Neural progenitor cell (in vitro differentiated cells): ENCODE measurements around the gene CIITA. TPM values are rescaled to one million over a fixed set of nuclear protein-coding genes. Genes with fewer than 3 reads are reported as not detected.

Experiments
- DNase-seq: peaks from one replicate; pipeline ENCODE4 v3.0.0-alpha.2; 2016; ENCODE audit warnings: low spot score
- H2AFZ ChIP-seq: fragments of 200-600 bp; sonication (generic); replicated peaks from 2 replicates; pipeline ENCODE4 v1.6.1; 2016; ENCODE audit warnings: antibody characterized with exemption
- H3F3A ChIP-seq: fragments of 200-600 bp; sonication (generic); 2 replicates; pipeline ENCODE4 v1.6.1; 2016; ENCODE audit warnings: antibody characterized with exemption, low read depth
- H3K27ac ChIP-seq: fragments of 200-600 bp; sonication (generic); 2 replicates; pipeline ENCODE4 v1.5.1; 2016; ENCODE audit warnings: mild to moderate bottlenecking
- H3K27me3 ChIP-seq: fragments of 200-600 bp; sonication (generic); 2 replicates; pipeline ENCODE4 v1.6.1; 2016; ENCODE audit warnings: mild to moderate bottlenecking, moderate library complexity
- H3K36me3 ChIP-seq: fragments of 200-600 bp; sonication (generic); 2 replicates; pipeline ENCODE4 v1.5.1; 2016
- H3K4me1 ChIP-seq: fragments of 200-600 bp; sonication (generic); 2 replicates; pipeline ENCODE4 v1.6.1; 2016; ENCODE audit warnings: mixed run types
- H3K4me2 ChIP-seq: fragments of 200-600 bp; sonication (generic); 2 replicates; pipeline ENCODE4 v1.6.1; 2016
- H3K4me3 ChIP-seq: fragments of 200-600 bp; sonication (generic); 2 replicates; pipeline ENCODE4 v1.5.1; 2016
- H3K79me2 ChIP-seq: fragments of 200-600 bp; sonication (generic); 2 replicates; pipeline ENCODE4 v1.6.1; 2016; ENCODE audit warnings: low read depth
- H3K9ac ChIP-seq: fragments of 200-600 bp; sonication (generic); 2 replicates; pipeline ENCODE4 v1.6.1; 2016
- H3K9me3 ChIP-seq: fragments of 200-600 bp; sonication (generic); 2 replicates; pipeline ENCODE4 v1.5.1; 2016; ENCODE audit warnings: low read depth
- H4K20me1 ChIP-seq: fragments of 200-600 bp; sonication (generic); 2 replicates; pipeline ENCODE4 v1.6.1; 2016; ENCODE audit warnings: low read depth
- H3K27ac Mint-ChIP-seq: 3 replicates; pipeline ENCODE4 v1.8.0; 2021; ENCODE audit warnings: mixed read lengths
- H3K27me3 Mint-ChIP-seq: 2 replicates; pipeline ENCODE4 v1.8.0; 2022; ENCODE audit warnings: low read depth, mild to moderate bottlenecking, inconsistent platforms, moderate library complexity, mixed read lengths; ENCODE audit not compliant: insufficient read depth
- H3K36me3 Mint-ChIP-seq: 3 replicates; pipeline ENCODE4 v1.8.0; 2021; ENCODE audit warnings: mixed read lengths
- H3K4me1 Mint-ChIP-seq: 3 replicates; pipeline ENCODE4 v1.8.0; 2021; ENCODE audit warnings: mixed read lengths
- H3K4me3 Mint-ChIP-seq: 3 replicates; pipeline ENCODE4 v1.8.0; 2021; ENCODE audit warnings: mild to moderate bottlenecking, moderate library complexity, mixed read lengths
- H3K9me3 Mint-ChIP-seq: 3 replicates; pipeline ENCODE4 v1.8.0; 2020; ENCODE audit warnings: mixed read lengths
- CTCF ChIP-seq: fragments of 200-600 bp; sonication (generic); IDR thresholded peaks from 2 replicates; pipeline ENCODE4 v1.5.1; 2017; ENCODE audit warnings: antibody characterized with exemption, mild to moderate bottlenecking
- EZH2 ChIP-seq: fragments of 200-600 bp; sonication (generic); IDR thresholded peaks from 2 replicates; pipeline ENCODE4 v1.6.1; 2017; ENCODE audit warnings: antibody characterized with exemption, mild to moderate bottlenecking, moderate library complexity
- EZH2phosphoT487 ChIP-seq: fragments of 200-600 bp; sonication (generic); IDR thresholded peaks from 2 replicates; pipeline ENCODE4 v1.6.1; 2017; ENCODE audit warnings: antibody characterized with exemption
- total RNA-seq: library from RNA; depleted of rRNA; stranded (reverse); fragments of >200 nt; gene quantifications from 2 replicates; pipeline ENCODE4 v1.2.3, GENCODE V29; 2015; ENCODE audit warnings: low replicate concordance

Gene CIITA
- total RNA-seq, 1 donor from 2014 or later = not detected

DNA sequence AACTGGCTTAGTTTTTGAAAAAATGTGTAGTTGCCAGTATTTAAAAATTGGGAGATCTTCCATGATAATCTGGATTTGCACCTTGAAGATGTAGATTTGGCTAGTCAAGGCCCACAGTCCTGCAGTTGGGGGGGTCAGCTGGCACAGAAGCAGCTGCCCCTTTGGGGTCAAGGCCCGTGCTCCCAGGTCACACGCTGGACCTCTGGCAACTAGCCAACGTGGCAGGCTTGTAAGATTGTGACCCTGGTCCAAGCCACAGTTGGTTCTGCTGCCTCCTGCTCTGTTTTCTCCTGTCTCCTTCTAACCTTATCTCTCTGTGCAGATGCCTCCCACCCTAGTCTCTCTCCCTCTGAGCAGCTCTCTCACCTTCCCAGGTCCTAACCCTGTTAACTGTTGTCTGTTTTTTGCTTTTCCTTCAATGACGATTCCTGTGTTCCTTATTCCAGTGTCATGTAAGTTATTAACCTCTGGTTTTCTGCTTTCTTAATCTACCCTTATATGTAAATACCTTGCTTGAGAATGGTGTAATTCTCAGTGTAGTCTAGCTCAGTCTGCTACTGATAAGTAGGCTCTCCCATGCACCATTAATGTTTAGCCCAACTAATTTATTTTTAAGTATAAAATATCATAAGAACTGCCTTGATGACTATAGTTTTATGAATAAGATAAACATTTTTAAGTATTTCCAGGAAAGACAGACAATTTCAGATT lies 95.3 kb downstream of the CIITA start:
- no peaks in the 10 kb centered on the region for H4K20me1 ChIP-seq
- H2AFZ ChIP-seq = no peak overlapping the region
- no peaks in the 10 kb centered on the region for H3K4me1 ChIP-seq
- peaks cover 3% of the 10 kb centered on the region for H3K36me3 Mint-ChIP-seq
- no peaks in the 10 kb centered on the region for H3F3A ChIP-seq
- H3K9me3 Mint-ChIP-seq = no peaks in the 10 kb centered on the region
- H3K4me1 Mint-ChIP-seq = peaks cover 23% of the 10 kb centered on the region
- peaks cover 3% of the 10 kb centered on the region for H3K27me3 Mint-ChIP-seq
- no peak overlapping the region for H3K27ac Mint-ChIP-seq
- no peaks in the 10 kb centered on the region for H3K9me3 ChIP-seq
- no peaks in the 10 kb centered on the region for H3K36me3 ChIP-seq
- no peaks in the 10 kb centered on the region for H3K27me3 ChIP-seq
- TF ChIP-seq EZH2phosphoT487 (no peak), EZH2 (no peak), CTCF (no peak)
- H3K4me3 Mint-ChIP-seq = no peak overlapping the region
- H3K9ac ChIP-seq = no peak overlapping the region
- no peak for DNase-seq
- H3K79me2 ChIP-seq = no peaks in the 10 kb centered on the region
- H3K4me3 ChIP-seq = no peak overlapping the region
- H3K27ac ChIP-seq = no peak overlapping the region
- no peak overlapping the region for H3K4me2 ChIP-seq

GRCh38 chr16:10972819-10973464 lies 95.9 kb downstream of the CIITA start:
- Mint-ChIP-seq H3K4me1 (peaks cover 27% of the 10 kb centered on the region), H3K27me3 (peaks cover 3% of the 10 kb centered on the region), H3K27ac (no peak overlapping the region), H3K4me3 (no peak overlapping the region), H3K36me3 (peaks cover 3% of the 10 kb centered on the region), H3K9me3 (no peaks in the 10 kb centered on the region)
- H3K9me3 ChIP-seq = no peaks in the 10 kb centered on the region
- DNase-seq = no peak
- no peak overlapping the region for H3K27ac ChIP-seq
- no peaks in the 10 kb centered on the region for H3K27me3 ChIP-seq
- TF ChIP-seq EZH2 (no peak), CTCF (no peak), EZH2phosphoT487 (no peak)
- H3K36me3 ChIP-seq = no peaks in the 10 kb centered on the region
- no peak overlapping the region for H3K9ac ChIP-seq
- no peaks in the 10 kb centered on the region for H3K79me2 ChIP-seq
- H3K4me3 ChIP-seq = no peak overlapping the region
- H3F3A ChIP-seq = no peaks in the 10 kb centered on the region
- H3K4me2 ChIP-seq = no peak overlapping the region
- no peak overlapping the region for H2AFZ ChIP-seq
- H3K4me1 ChIP-seq = no peaks in the 10 kb centered on the region
- H4K20me1 ChIP-seq = no peaks in the 10 kb centered on the region

DNA sequence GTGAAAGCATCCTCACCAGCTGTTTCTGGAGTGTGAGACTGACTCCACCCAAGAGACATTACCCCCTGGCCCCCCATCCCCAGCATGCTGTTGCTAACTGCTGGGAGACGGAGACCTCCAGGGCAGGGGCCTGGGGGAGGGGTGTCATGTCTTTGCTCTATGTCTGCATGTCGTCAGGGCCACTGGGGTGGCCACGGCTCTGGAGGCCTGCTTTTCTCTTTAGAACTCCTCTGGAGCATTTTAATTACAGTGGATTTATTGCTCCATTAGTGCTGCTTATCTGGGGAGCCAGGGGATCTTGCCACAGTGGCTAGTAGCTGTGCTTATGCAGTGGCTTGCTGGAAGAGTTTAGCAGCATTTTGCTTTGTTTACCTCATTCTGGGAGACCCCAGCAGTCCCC lies 99.6 kb downstream of the CIITA start:
- Mint-ChIP-seq H3K27ac (no peak overlapping the region), H3K27me3 (peaks cover 8% of the 10 kb centered on the region), H3K4me3 (no peak overlapping the region), H3K9me3 (no peaks in the 10 kb centered on the region), H3K4me1 (peaks cover 50% of the 10 kb centered on the region), H3K36me3 (peaks cover 3% of the 10 kb centered on the region)
- no peak overlapping the region for H3K9ac ChIP-seq
- H4K20me1 ChIP-seq = no peaks in the 10 kb centered on the region
- no peaks in the 10 kb centered on the region for H3K27me3 ChIP-seq
- DNase-seq = no peak
- H3K4me3 ChIP-seq = no peak overlapping the region
- H3K4me2 ChIP-seq = no peak overlapping the region
- TF ChIP-seq EZH2 (no peak), CTCF (no peak), EZH2phosphoT487 (no peak)
- H3F3A ChIP-seq = peaks cover 15% of the 10 kb centered on the region
- no peaks in the 10 kb centered on the region for H3K9me3 ChIP-seq
- H3K4me1 ChIP-seq = peaks cover 27% of the 10 kb centered on the region
- no peak overlapping the region for H3K27ac ChIP-seq
- no peaks in the 10 kb centered on the region for H3K36me3 ChIP-seq
- H2AFZ ChIP-seq = no peak overlapping the region
- no peaks in the 10 kb centered on the region for H3K79me2 ChIP-seq
